H9 (cell line): Measurements from ENCODE around the gene CSF1. TPM values are rescaled to one million over a fixed set of nuclear protein-coding genes. Genes with fewer than 3 reads are reported as not detected.

ENCODE experiments used
- DNase-seq: peaks from one replicate; pipeline ENCODE4 v3.0.0-alpha.2; 2017
- H2AFZ ChIP-seq: one replicate; pipeline ENCODE4 v1.6.1; 2013; ENCODE audit warnings: mild to moderate bottlenecking, low read length, control low read depth, moderate library complexity
- H2AK5ac ChIP-seq: 2 replicates; pipeline ENCODE4 v1.6.1; 2013; ENCODE audit warnings: low read length, control low read depth, mixed read lengths; ENCODE audit not compliant: insufficient read length
- H2BK120ac ChIP-seq: one replicate; pipeline ENCODE4 v1.6.1; 2013; ENCODE audit warnings: low read depth, mild to moderate bottlenecking, low read length, control low read depth, inconsistent platforms; ENCODE audit not compliant: poor library complexity, severe bottlenecking
- H2BK12ac ChIP-seq: 2 replicates; pipeline ENCODE4 v1.6.1; 2013; ENCODE audit warnings: low read length, control low read depth, mixed read lengths, low read depth; ENCODE audit not compliant: insufficient read length
- H2BK15ac ChIP-seq: 2 replicates; pipeline ENCODE4 v1.6.1; 2013; ENCODE audit warnings: low read depth, low read length, control low read depth
- H2BK20ac ChIP-seq: one replicate; pipeline ENCODE4 v1.6.1; 2013; ENCODE audit warnings: low read depth, mild to moderate bottlenecking, low read length, control low read depth, inconsistent platforms; ENCODE audit not compliant: poor library complexity, severe bottlenecking
- H2BK5ac ChIP-seq: 2 replicates; pipeline ENCODE4 v1.6.1; 2013; ENCODE audit warnings: low read length, control low read depth, mixed read lengths; ENCODE audit not compliant: insufficient read length
- H3K14ac ChIP-seq: 2 replicates; pipeline ENCODE4 v1.6.1; 2013; ENCODE audit warnings: low read length, control low read depth; ENCODE audit not compliant: insufficient read depth
- H3K18ac ChIP-seq: 2 replicates; pipeline ENCODE4 v1.6.1; 2013; ENCODE audit warnings: low read depth, mild to moderate bottlenecking, mixed read lengths, low read length, control low read depth; ENCODE audit not compliant: insufficient read length
- H3K23ac ChIP-seq: 2 replicates; pipeline ENCODE4 v1.6.1; 2013; ENCODE audit warnings: low read length, control low read depth, mixed read lengths, low read depth; ENCODE audit not compliant: insufficient read length
- H3K23me2 ChIP-seq: 2 replicates; pipeline ENCODE4 v1.6.1; 2013; ENCODE audit warnings: low read depth, mild to moderate bottlenecking, mixed read lengths, low read length, control low read depth; ENCODE audit not compliant: insufficient read length, poor library complexity, severe bottlenecking
- H3K27ac ChIP-seq: 2 replicates; pipeline ENCODE4 v1.5.1; 2013; ENCODE audit warnings: low read length, control low read depth, mixed read lengths, low read depth; ENCODE audit not compliant: insufficient read length
- H3K27me3 ChIP-seq: 2 replicates; pipeline ENCODE4 v1.6.1; 2013; ENCODE audit warnings: low read length, control low read depth, inconsistent platforms; ENCODE audit not compliant: insufficient read depth
- H3K4ac ChIP-seq: 2 replicates; pipeline ENCODE4 v1.6.1; 2013; ENCODE audit warnings: low read depth, mild to moderate bottlenecking, control low read depth, inconsistent platforms, low read length, moderate library complexity
- H3K4me1 ChIP-seq: 2 replicates; pipeline ENCODE4 v1.6.1; 2013; ENCODE audit warnings: low read length, control low read depth, inconsistent platforms; ENCODE audit not compliant: insufficient read depth
- H3K4me2 ChIP-seq: 2 replicates; pipeline ENCODE4 v1.6.1; 2013; ENCODE audit warnings: low read length, control low read depth, mixed read lengths; ENCODE audit not compliant: insufficient read length, insufficient read depth
- H3K56ac ChIP-seq: 2 replicates; pipeline ENCODE4 v1.6.1; 2013; ENCODE audit warnings: low read depth, mild to moderate bottlenecking, mixed read lengths, low read length, control low read depth; ENCODE audit not compliant: insufficient read length
- H3K79me1 ChIP-seq: 2 replicates; pipeline ENCODE4 v1.6.1; 2013; ENCODE audit warnings: low read depth, mild to moderate bottlenecking, moderate library complexity, low read length, control low read depth, inconsistent platforms; ENCODE audit not compliant: insufficient read depth, poor library complexity, severe bottlenecking
- H3K79me2 ChIP-seq: 2 replicates; pipeline ENCODE4 v1.6.1; 2013; ENCODE audit warnings: low read length, control low read depth, inconsistent platforms; ENCODE audit not compliant: insufficient read depth
- H3K9ac ChIP-seq: 2 replicates; pipeline ENCODE4 v1.6.1; 2013; ENCODE audit warnings: low read length, control low read depth, mixed read lengths; ENCODE audit not compliant: insufficient read length; ENCODE audit errors: extremely low read depth
- H3K9me3 ChIP-seq: one replicate; pipeline ENCODE4 v1.6.1; 2013; ENCODE audit warnings: low read depth, low read length, inconsistent platforms; ENCODE audit not compliant: control insufficient read depth
- H3T11ph ChIP-seq: one replicate; pipeline ENCODE4 v1.6.1; 2013; ENCODE audit warnings: mild to moderate bottlenecking, low read length, control low read depth, inconsistent platforms
- H4K20me1 ChIP-seq: one replicate; pipeline ENCODE4 v1.6.1; 2013; ENCODE audit not compliant: control insufficient read depth, insufficient read length, insufficient read depth
- H4K5ac ChIP-seq: 2 replicates; pipeline ENCODE4 v1.6.1; 2013; ENCODE audit warnings: low read depth, mild to moderate bottlenecking, mixed read lengths, low read length, control low read depth; ENCODE audit not compliant: insufficient read length
- H4K8ac ChIP-seq: replicated peaks from 2 replicates; pipeline ENCODE4 v1.6.1; 2013; ENCODE audit warnings: low read length, control low read depth, mixed read lengths, low read depth; ENCODE audit not compliant: insufficient read length
- H4K91ac ChIP-seq: 2 replicates; pipeline ENCODE4 v1.6.1; 2013; ENCODE audit warnings: low read depth, mild to moderate bottlenecking, moderate library complexity, mixed read lengths, low read length, control low read depth; ENCODE audit not compliant: insufficient read length
- H3K27ac Mint-ChIP-seq, 3 experiments: 2 replicates in 2 of 3; 3 replicates in 1 of 3; pipeline ENCODE4 v1.8.0; 2020 to 2021; ENCODE audit warnings: mixed read lengths in 3 of 3, mild to moderate bottlenecking in 1 of 3, moderate library complexity in 1 of 3
- H3K27me3 Mint-ChIP-seq: 2 replicates; pipeline ENCODE4 v1.8.0; 2021; ENCODE audit warnings: low read depth, mild to moderate bottlenecking, moderate library complexity, mixed read lengths
- H3K36me3 Mint-ChIP-seq, 3 experiments: 2 replicates in 2 of 3; 3 replicates in 1 of 3; pipeline ENCODE4 v1.8.0; 2020 to 2021; ENCODE audit warnings: low read depth in 3 of 3, mixed read lengths in 3 of 3; ENCODE audit not compliant: insufficient read depth in 1 of 3
- H3K4me1 Mint-ChIP-seq, 2 experiments: 2 replicates each; pipeline ENCODE4 v1.8.0; 2020; ENCODE audit warnings: mixed read lengths in 2 of 2
- H3K4me3 Mint-ChIP-seq, 2 experiments: 2 replicates in 1 of 2; 3 replicates in 1 of 2; pipeline ENCODE4 v1.8.0; 2020 to 2021; ENCODE audit warnings: mild to moderate bottlenecking in 2 of 2, mixed read lengths in 2 of 2, moderate library complexity in 1 of 2
- H3K9me3 Mint-ChIP-seq, 2 experiments: 2 replicates in 1 of 2; 3 replicates in 1 of 2; pipeline ENCODE4 v1.8.0; 2020; ENCODE audit warnings: mild to moderate bottlenecking in 2 of 2, mixed read lengths in 2 of 2, moderate library complexity in 1 of 2
- CTCF ChIP-seq: fragments of 200-600 bp; sonication (generic); conservative IDR thresholded peaks from 3 replicates; pipeline ENCODE4 v1.8.0; 2021; ENCODE audit warnings: antibody characterized with exemption, mild to moderate bottlenecking
- WGBS: extraction: QIAGEN DNeasy Blood & Tissue Kit; methylation state at CpG from one replicate; pipeline ENCODE4 v1.1.7; 2013; ENCODE audit warnings: missing lambda C conversion rate, low lambda C conversion rate, mixed read lengths; ENCODE audit not compliant: insufficient read length; ENCODE audit errors: extremely low coverage; 5-methylcytosine and 5-hydroxymethylcytosine counted together
- total RNA-seq: library from RNA; stranded (reverse); gene quantifications from 2 replicates; pipeline ENCODE4 v1.2.1, GENCODE V29; 2021

CSF1 gene
- total RNA-seq, 1 experiment from 2014 or later: 2.3 TPM

- Histone ChIP-seq H2BK12ac (no peak overlapping the region), H3K79me2 (no peaks in the 10 kb centered on the region), H3K23me2 (no peaks in the 10 kb centered on the region), H2AFZ (no peak overlapping the region), H3K14ac (no peak overlapping the region), H4K8ac (no peak overlapping the region), H3K23ac (no peak overlapping the region), H3K4ac (no peak overlapping the region), H3K4me1 (no peaks in the 10 kb centered on the region), H2AK5ac (no peak overlapping the region), H2BK120ac (no peak overlapping the region), H2BK5ac (no peak overlapping the region), H3K79me1 (no peaks in the 10 kb centered on the region), H3K18ac (no peak overlapping the region), H2BK20ac (no peak overlapping the region), H3K9ac (no peak overlapping the region), H3K27me3 (no peaks in the 10 kb centered on the region), H3K27ac (no peak overlapping the region), H4K91ac (no peak overlapping the region), H3T11ph (no peak overlapping the region), H4K5ac (no peak overlapping the region), H2BK15ac (no peak overlapping the region), H3K4me2 (no peak overlapping the region), H4K20me1 (no peaks in the 10 kb centered on the region), H3K9me3 (no peaks in the 10 kb centered on the region), H3K56ac (no peak overlapping the region)
- no peaks in the 10 kb centered on the region for H3K36me3 Mint-ChIP-seq
- no peak overlapping the region for H3K27ac Mint-ChIP-seq
- H3K4me1 Mint-ChIP-seq: no peaks in the 10 kb centered on the region
- H3K9me3 Mint-ChIP-seq: no peaks in the 10 kb centered on the region
- no peak for DNase-seq
- no peak for TF ChIP-seq CTCF
- no CpG with 5 or more reads among the region's 3 CpGs for WGBS
- H3K27me3 Mint-ChIP-seq: peaks cover 7% of the 10 kb centered on the region
- H3K4me3 Mint-ChIP-seq: no peak overlapping the region
Observed at GRCh38 chr1:109974191-109974590, 63.5 kb downstream of the CSF1 start.
